ENCODE data around the gene NME7.

The NME7 gene

GRCh38 chr1:169326261-169326955 lies 41.2 kb downstream of the NME7 start:
- peaks cover 15% of the 10 kb centered on the region for H3K4me1 ChIP-seq (ENCODE audit: low read length)
- H2AFZ ChIP-seq (ENCODE audit: low read depth, low read length): no peak overlapping the region
- H3K9ac ChIP-seq (ENCODE audit: low read length): peak overlapping the region; percentile 11; the same call in 1 of the 2 replicates
- no peaks in the 10 kb centered on the region for H3K36me3 ChIP-seq (replicated peaks; ENCODE audit: low read depth, low read length)
- TF ChIP-seq, protein P1, sequence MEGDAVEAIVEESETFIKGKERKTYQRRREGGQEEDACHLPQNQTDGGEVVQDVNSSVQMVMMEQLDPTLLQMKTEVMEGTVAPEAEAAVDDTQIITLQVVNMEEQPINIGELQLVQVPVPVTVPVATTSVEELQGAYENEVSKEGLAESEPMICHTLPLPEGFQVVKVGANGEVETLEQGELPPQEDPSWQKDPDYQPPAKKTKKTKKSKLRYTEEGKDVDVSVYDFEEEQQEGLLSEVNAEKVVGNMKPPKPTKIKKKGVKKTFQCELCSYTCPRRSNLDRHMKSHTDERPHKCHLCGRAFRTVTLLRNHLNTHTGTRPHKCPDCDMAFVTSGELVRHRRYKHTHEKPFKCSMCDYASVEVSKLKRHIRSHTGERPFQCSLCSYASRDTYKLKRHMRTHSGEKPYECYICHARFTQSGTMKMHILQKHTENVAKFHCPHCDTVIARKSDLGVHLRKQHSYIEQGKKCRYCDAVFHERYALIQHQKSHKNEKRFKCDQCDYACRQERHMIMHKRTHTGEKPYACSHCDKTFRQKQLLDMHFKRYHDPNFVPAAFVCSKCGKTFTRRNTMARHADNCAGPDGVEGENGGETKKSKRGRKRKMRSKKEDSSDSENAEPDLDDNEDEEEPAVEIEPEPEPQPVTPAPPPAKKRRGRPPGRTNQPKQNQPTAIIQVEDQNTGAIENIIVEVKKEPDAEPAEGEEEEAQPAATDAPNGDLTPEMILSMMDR (IDR thresholded peaks at IDR 0.05; ENCODE audit: low read depth, low read length): no peak
- no peak for TF ChIP-seq EZH2phosphoT487 (IDR thresholded peaks at IDR 0.05; ENCODE audit: low read depth)
- H3K9me3 ChIP-seq (ENCODE audit: insufficient read depth, low read length): peaks cover 7% of the 10 kb centered on the region; the same call in 1 of the 2 replicates
- no peaks in the 10 kb centered on the region for H3K27me3 ChIP-seq (ENCODE audit: low read depth, low read length)
- no peaks in the 10 kb centered on the region for H3K79me2 ChIP-seq (ENCODE audit: low read length)
- H3K27ac ChIP-seq (ENCODE audit: low read length): peak overlapping the region; percentile 5; the same call in 1 of the 2 replicates
- H3K4me2 ChIP-seq (ENCODE audit: low read length): peak overlapping the region; percentile 39
- H4K20me1 ChIP-seq (ENCODE audit: insufficient read depth, low read length): no peaks in the 10 kb centered on the region
- peak overlapping the region; percentile 7; the same call in 1 of the 2 replicates for H3K4me3 ChIP-seq (ENCODE audit: low read length)

DNA sequence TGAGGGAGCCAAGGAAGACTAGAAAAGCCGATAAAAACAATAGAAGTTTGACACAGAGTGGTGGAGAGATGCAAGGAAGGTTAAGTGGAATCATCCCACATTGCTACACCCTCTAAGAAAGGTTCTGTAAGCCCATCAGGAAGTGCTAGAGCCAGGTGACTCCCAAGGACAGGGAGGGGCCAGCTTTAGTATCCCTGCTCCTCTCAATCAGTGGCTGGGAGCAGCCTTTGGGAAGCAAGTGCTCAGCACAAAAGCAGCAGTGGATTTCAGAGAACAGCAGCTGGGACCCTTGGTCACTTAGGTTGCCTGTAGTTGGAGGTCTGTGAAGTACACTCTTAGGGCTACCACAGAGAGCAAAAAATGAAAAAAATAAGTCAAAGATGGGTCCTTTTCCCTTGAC lies 42.5 kb downstream of the NME7 start:
- Histone ChIP-seq H3K4me3 (ENCODE audit: low read length) (no peak overlapping the region), H3K36me3 (replicated peaks; ENCODE audit: low read depth, low read length) (no peaks in the 10 kb centered on the region), H3K79me2 (ENCODE audit: low read length) (no peaks in the 10 kb centered on the region), H3K9me3 (ENCODE audit: insufficient read depth, low read length) (peaks cover 6% of the 10 kb centered on the region; the same call in 1 of the 2 replicates), H4K20me1 (ENCODE audit: insufficient read depth, low read length) (no peaks in the 10 kb centered on the region), H3K4me2 (ENCODE audit: low read length) (no peak overlapping the region), H3K4me1 (ENCODE audit: low read length) (peaks cover 15% of the 10 kb centered on the region), H2AFZ (ENCODE audit: low read depth, low read length) (no peak overlapping the region), H3K9ac (ENCODE audit: low read length) (no peak overlapping the region), H3K27ac (ENCODE audit: low read length) (no peak overlapping the region), H3K27me3 (ENCODE audit: low read depth, low read length) (no peaks in the 10 kb centered on the region)
- TF ChIP-seq EZH2phosphoT487 (IDR thresholded peaks at IDR 0.05; ENCODE audit: low read depth): no peak
- TF ChIP-seq, protein P1 (IDR thresholded peaks at IDR 0.05; ENCODE audit: low read depth, low read length): no peak

GRCh38 chr1:169322138-169322537 lies 45.5 kb downstream of the NME7 start:
- Histone ChIP-seq H3K4me3 (ENCODE audit: low read length) (no peak overlapping the region), H3K9me3 (ENCODE audit: insufficient read depth, low read length) (no peaks in the 10 kb centered on the region), H3K4me1 (ENCODE audit: low read length) (peaks cover 12% of the 10 kb centered on the region), H3K79me2 (ENCODE audit: low read length) (no peaks in the 10 kb centered on the region), H3K9ac (ENCODE audit: low read length) (no peak overlapping the region), H2AFZ (ENCODE audit: low read depth, low read length) (no peak overlapping the region), H3K4me2 (ENCODE audit: low read length) (no peak overlapping the region), H3K36me3 (replicated peaks; ENCODE audit: low read depth, low read length) (no peaks in the 10 kb centered on the region), H3K27me3 (ENCODE audit: low read depth, low read length) (no peaks in the 10 kb centered on the region), H4K20me1 (ENCODE audit: insufficient read depth, low read length) (no peaks in the 10 kb centered on the region), H3K27ac (ENCODE audit: low read length) (no peak overlapping the region)
- TF ChIP-seq EZH2phosphoT487 (IDR thresholded peaks at IDR 0.05; ENCODE audit: low read depth): no peak
- TF ChIP-seq, protein P1 (IDR thresholded peaks at IDR 0.05; ENCODE audit: low read depth, low read length): no peak

DNA sequence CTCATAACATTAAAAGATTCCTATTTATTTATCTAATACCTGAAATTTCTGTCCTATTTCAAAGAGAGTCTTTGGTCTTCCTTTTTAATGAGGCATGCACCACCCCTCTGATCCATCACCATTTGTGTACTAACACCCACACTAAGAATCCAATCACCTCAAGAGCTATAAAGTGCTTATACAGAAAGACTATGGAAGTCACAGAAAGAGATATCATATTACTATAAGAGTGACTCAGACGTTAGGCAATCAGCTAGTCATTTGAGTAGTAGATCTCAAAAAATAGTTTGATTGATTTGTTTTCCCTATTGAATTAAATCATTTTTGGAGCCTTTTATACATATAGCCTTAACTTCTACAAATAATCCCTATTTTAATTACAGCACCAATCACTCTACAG lies 46.1 kb downstream of the NME7 start:
- H3K4me1 ChIP-seq (ENCODE audit: low read length): peaks cover 6% of the 10 kb centered on the region
- no peak overlapping the region for H3K27ac ChIP-seq (ENCODE audit: low read length)
- no peaks in the 10 kb centered on the region for H3K9me3 ChIP-seq (ENCODE audit: insufficient read depth, low read length)
- H2AFZ ChIP-seq (ENCODE audit: low read depth, low read length): no peak overlapping the region
- H3K4me2 ChIP-seq (ENCODE audit: low read length): no peak overlapping the region
- no peak overlapping the region for H3K9ac ChIP-seq (ENCODE audit: low read length)
- H3K4me3 ChIP-seq (ENCODE audit: low read length): no peak overlapping the region
- no peaks in the 10 kb centered on the region for H3K79me2 ChIP-seq (ENCODE audit: low read length)
- TF ChIP-seq EZH2phosphoT487 (IDR thresholded peaks at IDR 0.05; ENCODE audit: low read depth): no peak
- TF ChIP-seq, protein P1 (IDR thresholded peaks at IDR 0.05; ENCODE audit: low read depth, low read length): no peak
- H4K20me1 ChIP-seq (ENCODE audit: insufficient read depth, low read length): no peaks in the 10 kb centered on the region
- H3K27me3 ChIP-seq (ENCODE audit: low read depth, low read length): no peaks in the 10 kb centered on the region
- no peaks in the 10 kb centered on the region for H3K36me3 ChIP-seq (replicated peaks; ENCODE audit: low read depth, low read length)

All from OCI-LY3 (cell line).